ENCODE data around the gene PRKCQ. TPM values are rescaled to one million over a fixed set of nuclear protein-coding genes. Genes with fewer than 3 reads are reported as not detected.

The PRKCQ gene
- total RNA-seq, 1 experiment from 2014 or later, result 0.73 TPM

DNA sequence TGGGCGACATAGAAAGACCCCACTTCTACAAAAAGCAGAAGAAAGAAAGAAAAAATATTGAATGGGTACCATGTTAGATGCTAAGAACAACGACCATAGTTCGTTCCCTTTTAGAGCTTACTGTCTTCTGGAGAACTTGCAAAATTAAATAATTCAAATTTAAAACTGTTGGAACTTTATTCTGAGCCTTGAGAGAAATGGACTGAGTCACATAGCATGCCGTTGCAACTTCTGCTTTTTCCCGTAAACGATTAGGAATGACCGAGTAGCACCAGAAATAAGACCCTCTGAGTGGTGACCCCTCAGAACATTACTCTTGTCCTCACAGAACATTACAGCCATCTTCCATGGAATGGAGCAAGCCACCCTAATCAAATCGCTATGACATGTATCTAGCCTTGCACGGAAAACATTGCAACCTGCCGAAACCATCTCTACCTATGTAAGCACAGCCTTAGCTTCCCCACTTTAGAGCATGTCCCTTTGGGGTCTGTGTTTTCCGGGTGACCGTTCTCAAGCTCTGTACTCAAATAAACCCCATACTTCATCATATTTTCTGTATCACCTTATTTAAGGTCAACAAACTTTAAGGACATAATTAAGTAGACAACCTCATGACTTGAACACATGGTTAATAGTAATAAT, 179.1 kb downstream of the PRKCQ start:
- CTCF ChIA-PET, result interaction anchor here (0.5 to 3.6 kb wide), 22 partner anchors 13 to 1645 kb away, joined by 3 to 91 read pairs (median 6); partner anchors contain the start of gene PFKFB3
- Mint-ChIP-seq H3K4me3 (ENCODE audit: low read depth, unreplicated experiment) (peak overlapping the region; percentile 61), H3K36me3 (ENCODE audit: insufficient read depth, unreplicated experiment) (peaks cover 13% of the 10 kb centered on the region), H3K9me3 (ENCODE audit: low read depth, unreplicated experiment) (no peaks in the 10 kb centered on the region), H3K27me3 (ENCODE audit: unreplicated experiment) (no peaks in the 10 kb centered on the region), H3K27ac (ENCODE audit: unreplicated experiment) (peak overlapping the region; percentile 90), H3K4me1 (ENCODE audit: low read depth, unreplicated experiment) (peaks cover 66% of the 10 kb centered on the region)
- no peak for DNase-seq
- TF ChIP-seq, protein P1, sequence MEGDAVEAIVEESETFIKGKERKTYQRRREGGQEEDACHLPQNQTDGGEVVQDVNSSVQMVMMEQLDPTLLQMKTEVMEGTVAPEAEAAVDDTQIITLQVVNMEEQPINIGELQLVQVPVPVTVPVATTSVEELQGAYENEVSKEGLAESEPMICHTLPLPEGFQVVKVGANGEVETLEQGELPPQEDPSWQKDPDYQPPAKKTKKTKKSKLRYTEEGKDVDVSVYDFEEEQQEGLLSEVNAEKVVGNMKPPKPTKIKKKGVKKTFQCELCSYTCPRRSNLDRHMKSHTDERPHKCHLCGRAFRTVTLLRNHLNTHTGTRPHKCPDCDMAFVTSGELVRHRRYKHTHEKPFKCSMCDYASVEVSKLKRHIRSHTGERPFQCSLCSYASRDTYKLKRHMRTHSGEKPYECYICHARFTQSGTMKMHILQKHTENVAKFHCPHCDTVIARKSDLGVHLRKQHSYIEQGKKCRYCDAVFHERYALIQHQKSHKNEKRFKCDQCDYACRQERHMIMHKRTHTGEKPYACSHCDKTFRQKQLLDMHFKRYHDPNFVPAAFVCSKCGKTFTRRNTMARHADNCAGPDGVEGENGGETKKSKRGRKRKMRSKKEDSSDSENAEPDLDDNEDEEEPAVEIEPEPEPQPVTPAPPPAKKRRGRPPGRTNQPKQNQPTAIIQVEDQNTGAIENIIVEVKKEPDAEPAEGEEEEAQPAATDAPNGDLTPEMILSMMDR (IDR thresholded peaks at IDR 0.05; ENCODE audit: unreplicated experiment), result no peak
- intact Hi-C loops (cut with micrococcal nuclease; ENCODE audit: unreplicated experiment), result loop anchor here (1.0 to 10.0 kb wide), 5 partner anchors 102 to 426 kb away; partner anchors contain the start of gene IL15RA
- TSS peak; percentile 29 for BruUV-seq (replicated peaks)

DNA sequence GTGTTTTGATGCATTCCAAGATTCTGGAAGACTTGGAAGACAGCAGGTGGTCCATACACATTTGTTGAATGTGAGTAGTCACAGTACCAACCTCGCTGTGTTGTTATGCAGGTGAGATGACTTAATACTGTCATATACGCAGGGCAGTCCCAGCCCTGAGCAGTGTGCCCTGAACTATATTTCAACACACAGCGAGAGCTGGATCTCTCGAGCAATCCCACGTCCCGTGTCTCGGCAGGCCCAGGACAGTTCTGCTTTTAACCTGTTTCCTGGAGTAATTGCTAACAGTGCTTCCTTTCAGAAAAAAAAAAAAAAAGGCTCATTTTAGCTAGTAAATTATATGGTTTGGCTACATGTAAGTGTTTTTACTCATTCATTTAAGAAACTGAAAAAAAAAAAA, 179.7 kb downstream of the PRKCQ start:
- TF ChIP-seq, protein P1 (IDR thresholded peaks at IDR 0.05; ENCODE audit: unreplicated experiment), result no peak
- CTCF ChIA-PET, result interaction anchor here (0.7 to 3.6 kb wide), 4 partner anchors 70 to 1518 kb away, joined by 3 to 91 read pairs (median 15); partner anchors contain the start of gene PFKFB3
- intact Hi-C loops (cut with micrococcal nuclease; ENCODE audit: unreplicated experiment), result loop anchor here (2.0 to 10.0 kb wide), 4 partner anchors 102 to 426 kb away; partner anchors contain the start of gene IL15RA
- no peak for DNase-seq
- BruUV-seq (replicated peaks), result no TSS peak
- peaks cover 13% of the 10 kb centered on the region for H3K36me3 Mint-ChIP-seq (ENCODE audit: insufficient read depth, unreplicated experiment)
- peaks cover 62% of the 10 kb centered on the region for H3K4me1 Mint-ChIP-seq (ENCODE audit: low read depth, unreplicated experiment)
- no peak overlapping the region for H3K4me3 Mint-ChIP-seq (ENCODE audit: low read depth, unreplicated experiment)
- H3K27me3 Mint-ChIP-seq (ENCODE audit: unreplicated experiment), result no peaks in the 10 kb centered on the region
- no peaks in the 10 kb centered on the region for H3K9me3 Mint-ChIP-seq (ENCODE audit: low read depth, unreplicated experiment)
- peak overlapping the region; percentile 40 for H3K27ac Mint-ChIP-seq (ENCODE audit: unreplicated experiment)

DNA sequence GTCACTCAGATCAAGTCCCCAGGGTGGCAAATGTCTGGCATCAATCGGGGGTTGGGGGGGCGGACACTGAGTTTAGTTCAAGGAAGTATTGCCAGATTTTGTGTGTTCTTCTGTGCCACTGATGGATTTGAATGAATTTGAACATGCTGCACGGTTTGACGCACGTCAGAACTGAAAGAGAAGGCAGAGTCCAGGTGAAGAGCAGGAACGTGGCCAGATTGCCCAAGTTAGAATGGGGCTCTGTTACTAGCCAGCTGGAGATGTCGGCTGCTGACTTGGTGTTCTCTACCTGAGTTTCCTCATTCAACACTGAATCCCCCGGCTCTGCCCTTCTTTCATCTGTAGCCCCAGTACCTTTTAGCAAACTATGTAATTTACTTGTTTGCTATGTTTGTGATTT, 180.2 kb downstream of the PRKCQ start:
- peaks cover 58% of the 10 kb centered on the region for H3K4me1 Mint-ChIP-seq (ENCODE audit: low read depth, unreplicated experiment)
- DNase-seq, result peak; percentile 15
- intact Hi-C loops (cut with micrococcal nuclease; ENCODE audit: unreplicated experiment), result loop anchor here (2.0 to 10.0 kb wide), 5 partner anchors 101 to 425 kb away; partner anchors contain the start of gene IL15RA
- TF ChIP-seq, protein P1 (IDR thresholded peaks at IDR 0.05; ENCODE audit: unreplicated experiment), result no peak
- H3K27ac Mint-ChIP-seq (ENCODE audit: unreplicated experiment), result peak overlapping the region; percentile 40
- no peaks in the 10 kb centered on the region for H3K27me3 Mint-ChIP-seq (ENCODE audit: unreplicated experiment)
- TSS peak; percentile 50 for BruUV-seq (replicated peaks)
- CTCF ChIA-PET, result interaction anchor here (0.7 to 2.3 kb wide), 5 partner anchors 69 to 1519 kb away, joined by 3 to 27 read pairs (median 5); partner anchors contain the start of gene PFKFB3
- H3K4me3 Mint-ChIP-seq (ENCODE audit: low read depth, unreplicated experiment), result peak overlapping the region; percentile 11
- H3K9me3 Mint-ChIP-seq (ENCODE audit: low read depth, unreplicated experiment), result no peaks in the 10 kb centered on the region
- H3K36me3 Mint-ChIP-seq (ENCODE audit: insufficient read depth, unreplicated experiment), result peaks cover 13% of the 10 kb centered on the region

DNA sequence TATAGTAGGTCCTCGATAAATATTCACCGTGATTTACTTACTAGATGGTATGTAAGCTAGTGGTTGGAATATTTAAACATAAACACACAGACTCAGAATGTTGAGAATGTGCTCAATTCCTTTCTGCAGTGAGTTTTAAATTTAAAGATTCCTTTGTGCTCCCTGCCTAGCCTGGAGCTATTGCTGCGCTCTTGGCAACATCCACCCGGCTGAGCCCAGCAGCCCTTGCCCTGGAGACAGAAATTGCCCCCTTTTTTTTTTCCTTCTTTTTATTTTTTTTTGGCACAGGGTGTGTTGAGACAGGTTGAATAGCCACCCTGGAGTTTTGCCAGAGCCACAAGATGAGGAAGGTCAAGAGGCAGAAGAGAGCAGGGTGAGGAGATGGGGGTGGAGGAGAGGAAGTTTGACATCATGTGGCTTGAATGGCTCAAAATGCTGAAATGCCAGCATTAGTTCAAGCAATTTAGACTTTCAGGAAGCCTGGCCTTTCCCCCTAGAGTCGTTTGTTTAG, 180.8 kb downstream of the PRKCQ start:
- TF ChIP-seq, protein P1 (IDR thresholded peaks at IDR 0.05; ENCODE audit: unreplicated experiment), result no peak
- intact Hi-C loops (cut with micrococcal nuclease; ENCODE audit: unreplicated experiment), result loop anchor here (2.0 kb wide), 1 partner anchor 108 kb away; no protein-coding TSS in a partner anchor
- peak overlapping the region; percentile 40 for H3K27ac Mint-ChIP-seq (ENCODE audit: unreplicated experiment)
- peaks cover 55% of the 10 kb centered on the region for H3K4me1 Mint-ChIP-seq (ENCODE audit: low read depth, unreplicated experiment)
- CTCF ChIA-PET, result interaction anchor here (0.7 to 2.1 kb wide), 7 partner anchors 11 to 336 kb away, joined by 3 to 14 read pairs (median 5); partner anchors contain the start of gene PFKFB3
- no TSS peak for BruUV-seq (replicated peaks)
- peaks cover 13% of the 10 kb centered on the region for H3K36me3 Mint-ChIP-seq (ENCODE audit: insufficient read depth, unreplicated experiment)
- DNase-seq, result peak; percentile 79
- no peaks in the 10 kb centered on the region for H3K9me3 Mint-ChIP-seq (ENCODE audit: low read depth, unreplicated experiment)
- H3K4me3 Mint-ChIP-seq (ENCODE audit: low read depth, unreplicated experiment), result peak overlapping the region; percentile 11
- H3K27me3 Mint-ChIP-seq (ENCODE audit: unreplicated experiment), result no peaks in the 10 kb centered on the region

Measured in Calu3 (cell line).